Iris pigment epithelial cell (primary cell): ENCODE data around the gene SNX24.
A peak's percentile ranks its signal among the peaks of the same experiment; 100 is the strongest.

Experiments used
- DNase-seq: peaks from one replicate; pipeline ENCODE4 v3.0.0-alpha.2; 2011; ENCODE audit warnings: low read depth

Gene SNX24

DNA sequence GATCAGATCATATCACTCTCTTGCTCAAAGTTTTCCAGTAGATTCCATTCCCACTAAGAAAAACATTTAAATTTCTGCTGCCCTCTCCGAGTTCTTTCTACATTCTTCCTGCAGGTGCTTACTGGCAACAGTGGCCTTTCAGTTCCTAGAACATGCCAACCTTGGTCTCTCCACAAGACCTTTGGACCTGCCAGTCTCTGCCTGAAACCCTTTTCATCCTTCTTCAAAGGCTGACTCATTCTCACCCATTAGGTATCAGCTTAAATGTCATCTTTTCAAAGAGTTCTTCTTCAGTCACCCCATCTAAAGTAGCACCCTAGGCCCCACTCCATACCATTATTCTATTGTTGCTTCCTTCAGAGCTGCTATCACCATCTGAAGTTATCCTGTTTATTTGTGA is 169.3 kb downstream of the SNX24 start:
- DNase-seq: no peak

- DNase-seq: no peak
Measured at GRCh38 chr5:123028222-123028621, 182.8 kb downstream of the SNX24 start.

GRCh38 chr5:123033157-123033671 is 187.8 kb downstream of the SNX24 start:
- DNase-seq: no peak

DNA sequence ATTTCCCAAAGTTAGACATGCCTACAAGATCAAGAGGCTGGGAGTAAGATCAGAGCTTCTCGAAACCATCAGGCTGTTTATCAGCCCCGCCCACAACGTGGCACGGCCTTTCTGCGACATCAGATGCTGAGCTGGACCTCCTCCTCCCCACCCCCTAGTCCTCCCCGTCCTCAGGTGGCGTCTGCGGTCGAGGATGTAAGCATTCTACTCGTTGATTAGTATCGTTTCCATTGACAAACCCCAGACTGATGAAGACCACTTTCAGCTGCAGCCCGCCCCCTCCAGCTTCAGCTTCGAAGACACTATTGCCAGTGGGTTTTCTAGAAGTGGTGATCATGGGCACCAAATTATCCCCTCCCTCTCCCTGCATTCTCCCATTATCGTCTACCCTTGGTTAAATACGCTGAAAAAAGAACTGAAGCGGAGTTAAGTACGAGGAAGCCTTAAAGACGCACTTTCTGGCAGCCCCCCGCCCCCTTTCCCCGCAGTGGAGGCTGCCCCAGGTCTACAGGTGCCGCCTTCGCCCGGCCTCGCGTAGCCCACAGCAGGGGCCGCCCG is 190.0 kb downstream of the SNX24 start:
- peak; percentile 57 for DNase-seq

GRCh38 chr5:123035918-123036390 is 190.5 kb downstream of the SNX24 start:
- DNase-seq: peak; percentile 44

DNA sequence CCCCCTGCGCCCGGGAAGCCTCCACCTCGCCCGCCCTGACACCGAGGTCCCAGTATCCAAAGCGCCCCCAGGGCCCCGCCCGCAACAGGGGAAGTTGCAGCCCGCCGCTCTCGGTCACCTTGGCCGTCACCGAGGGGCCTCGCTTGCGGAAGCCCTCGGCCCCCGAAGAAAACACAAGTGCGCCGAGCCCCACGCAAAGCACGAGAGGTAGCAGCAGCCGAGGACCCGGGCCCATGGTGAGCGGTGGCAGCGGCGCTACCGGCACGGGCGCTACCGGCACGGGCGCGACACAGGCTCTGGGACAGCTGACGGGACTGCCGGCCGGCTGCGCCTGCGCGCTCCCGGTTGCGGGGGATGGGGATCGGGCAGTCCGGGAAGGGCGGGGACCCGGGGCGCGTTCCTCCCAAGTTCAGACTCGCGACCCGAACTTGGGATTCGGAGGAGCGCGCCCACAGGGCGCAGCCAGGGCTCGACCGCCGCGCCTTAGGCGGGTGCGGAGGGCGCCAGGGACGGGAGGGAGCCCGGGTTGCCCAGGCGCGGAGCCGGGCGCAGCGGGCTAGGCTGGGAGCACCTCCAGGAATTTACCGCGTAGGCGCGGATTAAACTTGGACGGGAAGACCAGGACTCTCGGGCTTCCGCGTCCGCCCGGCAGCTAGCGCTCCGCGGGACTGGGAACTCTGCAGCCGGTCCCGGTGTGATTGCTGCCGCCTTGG is 191.1 kb downstream of the SNX24 start, which contains the start of gene PPIC:
PPIC (minus strand) TSS at position 335 of the 713 bp plus-strand sequence; CDS start at position 235, 100 bp downstream.
- peak; percentile 65 for DNase-seq

GRCh38 chr5:123037104-123037418 is 191.6 kb downstream of the SNX24 start:
- DNase-seq: no peak

DNA sequence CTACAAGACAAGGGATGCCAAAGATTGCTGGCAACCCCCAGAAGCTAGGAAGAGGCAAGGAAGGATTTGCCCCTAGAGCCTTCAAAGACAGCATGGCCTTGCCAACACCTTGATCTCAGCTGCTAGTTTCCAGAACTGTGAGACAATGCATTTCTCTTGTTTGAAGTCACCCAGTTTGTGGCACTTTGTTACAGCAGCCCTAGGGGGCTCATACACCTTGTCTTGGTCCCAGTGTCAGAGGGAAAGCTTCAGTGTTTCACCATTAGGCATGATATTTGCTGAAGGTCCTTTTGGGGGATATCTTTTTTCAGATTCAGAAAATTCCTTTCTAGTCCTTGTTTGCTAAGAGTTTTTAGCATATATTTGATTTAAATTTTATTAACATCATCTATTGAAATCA is 194.3 kb downstream of the SNX24 start:
- no peak for DNase-seq

GRCh38 chr5:123044926-123045617 is 199.7 kb downstream of the SNX24 start:
- DNase-seq: no peak

DNA sequence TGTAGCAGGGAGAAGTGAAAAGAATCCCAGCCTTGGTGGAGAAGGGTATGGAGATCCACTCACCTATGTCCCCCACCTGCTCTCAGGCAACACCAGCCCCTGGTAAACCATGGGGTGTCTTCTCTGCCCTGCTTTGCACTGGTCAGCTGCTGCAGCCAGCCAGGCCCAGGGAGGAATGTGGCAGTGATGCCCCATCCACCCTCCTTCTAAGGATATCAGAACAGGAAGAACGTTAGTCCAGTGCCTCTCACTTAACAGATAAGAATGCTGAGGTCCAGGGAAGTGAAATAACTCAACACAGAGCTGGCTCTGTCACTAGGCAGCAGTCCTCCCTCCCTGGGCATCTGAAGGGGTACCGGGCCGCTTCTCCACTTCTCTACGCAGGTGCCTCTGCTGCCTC is 200.8 kb downstream of the SNX24 start:
- no peak for DNase-seq

DNA sequence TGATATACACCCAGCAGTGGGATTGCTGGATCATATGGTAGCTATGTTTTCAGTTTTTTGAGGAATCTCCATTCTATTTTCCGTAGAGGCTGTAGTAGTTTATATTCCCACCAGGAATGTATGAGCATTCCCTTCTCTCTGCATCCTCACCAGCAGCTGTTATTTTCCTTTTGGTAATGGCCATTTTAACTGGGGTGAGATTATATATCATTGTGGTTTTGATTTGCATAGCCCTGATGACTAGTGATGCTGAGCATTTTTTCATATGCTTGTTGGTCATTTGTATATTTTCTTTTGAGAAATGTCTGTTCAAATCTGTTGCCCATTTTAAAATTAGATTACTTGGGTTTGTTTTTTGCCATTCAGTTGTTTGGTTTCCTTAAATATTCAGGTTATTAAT is 202.3 kb downstream of the SNX24 start:
- peak; percentile 9 for DNase-seq

GRCh38 chr5:123051206-123051605 is 205.8 kb downstream of the SNX24 start:
- no peak for DNase-seq
